ENCODE results near the gene LRAT. TPM values are rescaled to one million over a fixed set of nuclear protein-coding genes. Genes with fewer than 3 reads are reported as not detected.
"Not testable (repeated sequence)": the region's sequence is repeated elsewhere in the genome, so short reads cannot be mapped to it uniquely, and the experiment has no call there.

The LRAT gene
- 0.71 TPM for polyA plus RNA-seq (ENCODE audit: insufficient read length)
- long read RNA-seq, donor 1, result 0 reads
- long read RNA-seq, donor 2, result 0 reads
- long read RNA-seq, donor 3, result 0 reads
- long read RNA-seq, donor 4, result 0 reads
- long read RNA-seq, donor 5, result 0 reads
- long read RNA-seq, donor 6, result 0 reads
- long read RNA-seq, donor 7, result 0 reads
- long read RNA-seq, donor 8, result 0 reads

- peak; percentile 59 for DNase-seq
Observed at GRCh38 chr4:154743683-154744340, at the start of gene LRAT. TSS of gene LRAT (plus strand) at chr4:154744000. CDS start at chr4:154744327, 327 bp downstream.

GRCh38 chr4:154707877-154708276 is 35.9 kb upstream of the LRAT start:
- no peak for DNase-seq

- DNase-seq, result no peak
Observed at GRCh38 chr4:154709550-154709949, 34.2 kb upstream of the LRAT start.

GRCh38 chr4:154711522-154711921 is 32.3 kb upstream of the LRAT start:
- DNase-seq, result no peak

- DNase-seq, result no peak
Observed at GRCh38 chr4:154714339-154715040, 29.3 kb upstream of the LRAT start.

- DNase-seq, result no peak
Observed at GRCh38 chr4:154719087-154719486, 24.7 kb upstream of the LRAT start.

- DNase-seq, result no peak
Observed at GRCh38 chr4:154720123-154720522, 23.7 kb upstream of the LRAT start.

- DNase-seq, result no peak
Observed at GRCh38 chr4:154720618-154721267, 23.1 kb upstream of the LRAT start.

GRCh38 chr4:154722262-154722661 is 21.5 kb upstream of the LRAT start:
- no peak for DNase-seq

- DNase-seq, result not testable (repeated sequence)
Observed at GRCh38 chr4:154723601-154724000, 20.2 kb upstream of the LRAT start.

GRCh38 chr4:154727540-154727939 is 16.3 kb upstream of the LRAT start:
- DNase-seq, result no peak

- DNase-seq, result no peak
Observed at GRCh38 chr4:154731756-154732155, 12.0 kb upstream of the LRAT start.

- no peak for DNase-seq
Observed at GRCh38 chr4:154732669-154733068, 11.1 kb upstream of the LRAT start.

- no peak for DNase-seq
Observed at GRCh38 chr4:154736770-154737169, 7.0 kb upstream of the LRAT start.

GRCh38 chr4:154738426-154738825 is 5.4 kb upstream of the LRAT start:
- no peak for DNase-seq

GRCh38 chr4:154739111-154739510 is 4.7 kb upstream of the LRAT start:
- DNase-seq, result no peak

GRCh38 chr4:154740462-154740861 is 3.3 kb upstream of the LRAT start:
- DNase-seq, result no peak

GRCh38 chr4:154741131-154741665 is 2.6 kb upstream of the LRAT start:
- DNase-seq, result no peak

GRCh38 chr4:154741922-154742850 is 1.6 kb upstream of the LRAT start:
- peak; percentile 14 for DNase-seq

GRCh38 chr4:154744341-154744926 is 634 bp downstream of the LRAT start:
- no peak for DNase-seq

- DNase-seq, result no peak
Observed at GRCh38 chr4:154757713-154758112, 13.9 kb downstream of the LRAT start.
